ENCODE data around the gene JAGN1. TPM values are rescaled to one million over a fixed set of nuclear protein-coding genes. Genes with fewer than 3 reads are reported as not detected.

JAGN1 gene
- total RNA-seq, 2 donors from 2014 or later: 39.8 to 44.8 TPM

DNA sequence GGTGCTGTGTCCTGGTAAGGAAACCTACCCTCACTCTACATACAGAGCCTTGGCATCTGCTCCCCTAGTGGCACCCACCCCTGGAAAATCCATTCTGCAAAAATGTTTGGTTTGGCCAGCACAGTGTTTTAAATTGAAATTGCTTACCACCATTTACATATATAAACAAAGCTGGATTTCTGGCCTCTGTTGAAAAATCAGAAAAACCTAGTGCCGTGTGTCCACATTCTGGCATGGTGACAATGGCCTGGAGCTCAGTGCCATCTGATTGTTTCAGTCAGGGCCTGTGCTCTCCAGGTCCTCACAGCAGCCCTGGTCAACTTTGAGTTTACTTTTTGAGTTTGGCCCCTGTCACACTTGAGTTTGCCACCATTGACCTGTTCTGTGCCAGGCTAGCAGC, 23.6 kb downstream of the JAGN1 start:
- H3K9me3 ChIP-seq: no peaks in the 10 kb centered on the region
- H3K4me3 ChIP-seq: no peak overlapping the region
- no peak for DNase-seq (ENCODE audit: low spot score)
- H3K27me3 ChIP-seq: no peaks in the 10 kb centered on the region
- TF ChIP-seq, protein P1, sequence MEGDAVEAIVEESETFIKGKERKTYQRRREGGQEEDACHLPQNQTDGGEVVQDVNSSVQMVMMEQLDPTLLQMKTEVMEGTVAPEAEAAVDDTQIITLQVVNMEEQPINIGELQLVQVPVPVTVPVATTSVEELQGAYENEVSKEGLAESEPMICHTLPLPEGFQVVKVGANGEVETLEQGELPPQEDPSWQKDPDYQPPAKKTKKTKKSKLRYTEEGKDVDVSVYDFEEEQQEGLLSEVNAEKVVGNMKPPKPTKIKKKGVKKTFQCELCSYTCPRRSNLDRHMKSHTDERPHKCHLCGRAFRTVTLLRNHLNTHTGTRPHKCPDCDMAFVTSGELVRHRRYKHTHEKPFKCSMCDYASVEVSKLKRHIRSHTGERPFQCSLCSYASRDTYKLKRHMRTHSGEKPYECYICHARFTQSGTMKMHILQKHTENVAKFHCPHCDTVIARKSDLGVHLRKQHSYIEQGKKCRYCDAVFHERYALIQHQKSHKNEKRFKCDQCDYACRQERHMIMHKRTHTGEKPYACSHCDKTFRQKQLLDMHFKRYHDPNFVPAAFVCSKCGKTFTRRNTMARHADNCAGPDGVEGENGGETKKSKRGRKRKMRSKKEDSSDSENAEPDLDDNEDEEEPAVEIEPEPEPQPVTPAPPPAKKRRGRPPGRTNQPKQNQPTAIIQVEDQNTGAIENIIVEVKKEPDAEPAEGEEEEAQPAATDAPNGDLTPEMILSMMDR (IDR thresholded peaks at IDR 0.05): no peak
- no peak overlapping the region for H3K27ac ChIP-seq
- no peaks in the 10 kb centered on the region for H3K36me3 ChIP-seq
- peaks cover 0 to 36% of the 10 kb centered on the region in 2 donors for H3K4me1 ChIP-seq

DNA sequence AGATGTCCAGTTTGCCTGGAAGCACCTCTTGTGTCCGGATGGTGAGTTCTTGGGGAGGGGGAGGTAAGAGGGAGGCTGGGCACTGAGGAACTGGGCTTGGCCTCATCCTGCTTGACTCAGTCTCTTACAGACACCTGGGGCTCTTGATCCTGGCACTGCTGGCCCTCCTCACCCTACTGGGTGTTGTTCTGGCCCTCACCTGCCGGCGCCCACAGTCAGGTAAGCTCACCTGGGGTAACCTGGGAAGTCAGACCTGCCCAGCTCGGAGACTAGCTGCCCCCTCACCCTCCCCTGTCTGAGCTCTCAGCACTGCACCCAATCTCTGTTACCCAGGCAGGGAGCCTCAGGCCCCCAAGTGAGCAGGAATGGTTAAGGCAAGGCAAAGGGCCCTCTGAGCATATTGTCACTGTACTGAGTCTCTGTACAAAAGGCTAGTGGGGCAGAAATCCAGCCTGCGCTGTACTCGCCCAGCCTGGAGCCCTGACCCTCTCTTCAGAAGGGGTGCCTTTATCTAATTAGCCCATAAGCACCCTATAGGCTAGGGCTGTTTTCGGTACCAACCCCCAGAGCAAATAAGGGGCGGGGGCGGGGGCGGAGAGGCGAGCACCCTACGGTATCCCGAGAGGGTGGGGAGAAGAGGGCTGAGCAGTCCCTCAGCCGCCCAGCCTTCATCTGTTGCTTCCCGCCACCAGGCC, 24.3 kb downstream of the JAGN1 start:
- DNase-seq (ENCODE audit: low spot score): no peak
- peaks cover 0 to 36% of the 10 kb centered on the region in 2 donors for H3K4me1 ChIP-seq
- no peaks in the 10 kb centered on the region for H3K9me3 ChIP-seq
- no peaks in the 10 kb centered on the region for H3K36me3 ChIP-seq
- peak overlapping the region; percentile 90 to 92 for H3K27ac ChIP-seq
- H3K27me3 ChIP-seq: no peaks in the 10 kb centered on the region
- peak overlapping the region; percentile 58 to 69 for H3K4me3 ChIP-seq
- TF ChIP-seq, protein P1 (IDR thresholded peaks at IDR 0.05): no peak

DNA sequence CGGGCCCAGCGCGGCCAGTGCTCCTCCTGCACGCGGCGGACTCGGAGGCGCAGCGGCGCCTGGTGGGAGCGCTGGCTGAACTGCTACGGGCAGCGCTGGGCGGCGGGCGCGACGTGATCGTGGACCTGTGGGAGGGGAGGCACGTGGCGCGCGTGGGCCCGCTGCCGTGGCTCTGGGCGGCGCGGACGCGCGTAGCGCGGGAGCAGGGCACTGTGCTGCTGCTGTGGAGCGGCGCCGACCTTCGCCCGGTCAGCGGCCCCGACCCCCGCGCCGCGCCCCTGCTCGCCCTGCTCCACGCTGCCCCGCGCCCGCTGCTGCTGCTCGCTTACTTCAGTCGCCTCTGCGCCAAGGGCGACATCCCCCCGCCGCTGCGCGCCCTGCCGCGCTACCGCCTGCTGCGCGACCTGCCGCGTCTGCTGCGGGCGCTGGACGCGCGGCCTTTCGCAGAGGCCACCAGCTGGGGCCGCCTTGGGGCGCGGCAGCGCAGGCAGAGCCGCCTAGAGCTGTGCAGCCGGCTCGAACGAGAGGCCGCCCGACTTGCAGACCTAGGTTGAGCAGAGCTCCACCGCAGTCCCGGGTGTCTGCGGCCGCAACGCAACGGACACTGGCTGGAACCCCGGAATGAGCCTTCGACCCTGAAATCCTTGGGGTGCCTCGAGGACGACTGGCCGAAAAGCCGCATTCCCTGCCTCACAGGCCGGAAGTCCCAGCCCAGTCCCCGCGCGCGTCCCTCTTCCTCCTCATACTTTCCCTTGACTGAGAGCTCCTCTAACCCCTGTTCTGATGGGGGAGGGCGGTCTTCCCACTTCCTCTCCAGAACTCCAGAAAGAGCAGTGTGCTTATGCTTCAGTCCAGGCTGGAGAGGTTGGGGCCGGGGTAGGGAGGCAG, 25.1 kb downstream of the JAGN1 start:
- Histone ChIP-seq H3K27me3 (no peaks in the 10 kb centered on the region), H3K4me1 (peaks cover 0 to 36% of the 10 kb centered on the region in 2 donors), H3K9me3 (no peaks in the 10 kb centered on the region), H3K36me3 (peaks cover 1% of the 10 kb centered on the region), H3K4me3 (peak overlapping the region; percentile 58 to 69), H3K27ac (peak overlapping the region; percentile 90 to 92)
- peak; percentile 77 for DNase-seq (ENCODE audit: low spot score)
- TF ChIP-seq, protein P1 (IDR thresholded peaks at IDR 0.05): peak in 1 of 2 donors; percentile 63

DNA sequence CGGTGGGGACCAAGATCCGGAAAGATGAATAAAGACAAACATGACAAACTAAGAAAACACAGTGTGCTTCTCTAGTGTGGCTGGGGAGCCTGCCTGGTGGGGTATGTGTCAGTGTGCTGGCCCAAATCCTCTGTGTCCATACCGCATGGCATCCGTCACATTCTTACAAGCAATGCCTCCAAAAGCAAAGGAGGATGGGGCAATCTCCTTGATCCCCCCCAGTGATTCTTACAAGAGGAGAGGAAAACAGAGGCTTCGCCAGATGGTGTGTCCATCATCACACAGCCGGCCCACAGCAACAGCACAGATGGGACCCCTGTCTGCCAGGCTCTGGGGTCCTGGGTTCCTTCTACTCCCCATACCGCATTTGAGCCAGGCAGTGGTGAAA, 25.9 kb downstream of the JAGN1 start:
- TF ChIP-seq, protein P1 (IDR thresholded peaks at IDR 0.05): no peak
- Histone ChIP-seq H3K27ac (peak overlapping the region; percentile 90 to 92), H3K27me3 (no peaks in the 10 kb centered on the region), H3K36me3 (peaks cover 10% of the 10 kb centered on the region), H3K9me3 (no peaks in the 10 kb centered on the region), H3K4me3 (peak overlapping the region; percentile 54 to 69), H3K4me1 (peaks cover 0 to 36% of the 10 kb centered on the region in 2 donors)
- no peak for DNase-seq (ENCODE audit: low spot score)

DNA sequence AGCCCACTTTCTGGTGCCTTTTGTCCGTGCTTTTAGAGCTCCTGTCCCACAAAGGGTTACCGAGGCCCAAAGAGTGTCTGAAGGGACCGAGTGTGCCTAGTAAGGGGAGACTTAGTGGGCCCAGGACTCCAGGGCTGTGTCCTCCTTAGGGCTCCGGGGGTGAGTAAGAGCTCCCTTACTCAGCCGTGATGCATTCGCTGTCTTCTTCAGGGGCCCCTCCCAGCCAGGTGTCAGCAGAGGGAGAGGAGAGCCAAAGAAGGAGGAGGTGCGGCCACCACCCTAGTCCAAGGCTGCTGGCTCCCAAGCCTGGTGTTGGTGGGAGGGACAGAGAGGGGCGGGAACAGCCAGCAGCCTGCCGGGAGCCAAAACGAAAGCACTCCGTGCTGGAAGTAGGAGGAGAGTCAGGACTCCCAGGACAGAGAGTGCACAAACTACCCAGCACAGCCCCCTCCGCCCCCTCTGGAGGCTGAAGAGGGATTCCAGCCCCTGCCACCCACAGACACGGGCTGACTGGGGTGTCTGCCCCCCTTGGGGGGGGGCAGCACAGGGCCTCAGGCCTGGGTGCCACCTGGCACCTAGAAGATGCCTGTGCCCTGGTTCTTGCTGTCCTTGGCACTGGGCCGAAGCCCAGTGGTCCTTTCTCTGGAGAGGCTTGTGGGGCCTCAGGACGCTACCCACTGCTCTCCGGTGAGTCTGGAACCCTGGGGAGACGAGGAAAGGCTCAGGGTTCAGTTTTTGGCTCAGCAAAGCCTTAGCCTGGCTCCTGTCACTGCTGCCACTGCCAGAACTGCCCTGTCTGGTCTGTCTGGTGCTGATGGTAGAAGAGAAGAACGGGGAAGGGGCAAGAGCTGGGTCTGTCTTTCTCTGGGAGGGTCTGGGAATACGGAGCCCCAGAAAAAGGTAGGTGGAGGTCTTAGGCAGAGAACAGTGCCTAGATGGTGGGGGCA, 26.6 kb downstream of the JAGN1 start, which contains the start of gene IL17RC:
IL17RC (plus strand) TSS at position 365 of the 947 bp plus-strand sequence; CDS start at position 583, 218 bp downstream.
- peak; percentile 92 for DNase-seq (ENCODE audit: low spot score)
- Histone ChIP-seq H3K9me3 (no peaks in the 10 kb centered on the region), H3K27ac (peak within 1 kb of the TSS; percentile 90 to 92), H3K4me1 (peaks cover 0 to 36% of the 10 kb centered on the region in 2 donors), H3K36me3 (peaks cover 10% of the 10 kb centered on the region), H3K4me3 (peak within 1 kb of the TSS; percentile 58 to 69), H3K27me3 (no peaks in the 10 kb centered on the region)
- TF ChIP-seq, protein P1 (IDR thresholded peaks at IDR 0.05): no peak

Measured in right atrium auricular region (tissue), 2 donors.